H1 (cell line): ENCODE results near the gene TMPRSS9. TPM values are rescaled to one million over a fixed set of nuclear protein-coding genes. Genes with fewer than 3 reads are reported as not detected.

ENCODE experiments used
- CTCF ChIA-PET: fragments of 300-600 bp; sonication (Branson Sonifier 250); formaldehyde crosslinking; loops from one replicate; lab custom pipeline; 2021; ENCODE audit not compliant: partially characterized antibody; lab: Charles Lee
- POLR2A ChIA-PET: fragments of 300-600 bp; sonication (Branson Sonifier 250); formaldehyde crosslinking; loops from one replicate; lab custom pipeline; 2021; ENCODE audit warnings: inconsistent platforms; ENCODE audit not compliant: partially characterized antibody; lab: Charles Lee
- DNase-seq, 2 experiments: peaks; one replicate each; pipeline versions ENCODE4 v3.0.0 to v3.0.0-alpha.2; 2010 to 2022; ENCODE audit warnings: low spot score in 2 of 2, low read depth in 1 of 2, mixed read lengths in 1 of 2
- FAIRE-seq: peaks from 2 replicates; lab custom pipeline; 2011; peaks lifted over from hg19 to GRCh38; lab: Jason Lieb, UNC
- H2AFZ ChIP-seq: 2 replicates; pipeline ENCODE4 v1.8.1; 2012; ENCODE audit warnings: low read length, inconsistent platforms
- H2AK5ac ChIP-seq: 2 replicates; pipeline ENCODE4 v1.6.1; 2013; ENCODE audit warnings: low read depth, low read length
- H2BK120ac ChIP-seq: replicated peaks from 2 replicates; pipeline ENCODE3; 2013; ENCODE audit warnings: low read depth, low read length, inconsistent platforms
- H2BK12ac ChIP-seq: 2 replicates; pipeline ENCODE4 v1.6.1; 2013; ENCODE audit warnings: low read depth, low read length
- H2BK15ac ChIP-seq: 2 replicates; pipeline ENCODE4 v1.6.1; 2013; ENCODE audit warnings: low read length
- H2BK20ac ChIP-seq: 2 replicates; pipeline ENCODE4 v1.6.1; 2013; ENCODE audit warnings: low read length
- H2BK5ac ChIP-seq: 2 replicates; pipeline ENCODE4 v1.6.1; 2013; ENCODE audit warnings: low read depth, low read length
- H3K14ac ChIP-seq: 2 replicates; pipeline ENCODE4 v1.6.1; 2013; ENCODE audit warnings: inconsistent platforms; ENCODE audit not compliant: insufficient read length
- H3K18ac ChIP-seq: 2 replicates; pipeline ENCODE4 v1.6.1; 2013; ENCODE audit warnings: low read length; ENCODE audit errors: extremely low read depth
- H3K23ac ChIP-seq: 2 replicates; pipeline ENCODE4 v1.6.1; 2013; ENCODE audit warnings: inconsistent platforms; ENCODE audit not compliant: insufficient read length
- H3K23me2 ChIP-seq: 2 replicates; pipeline ENCODE4 v1.6.1; 2013; ENCODE audit warnings: low read depth, low read length
- H3K27ac ChIP-seq: 2 replicates; pipeline ENCODE4 v1.6.1; 2011; ENCODE audit warnings: low read depth, low read length, inconsistent platforms
- H3K27me3 ChIP-seq, 4 experiments: replicated peaks in 1 of 4; 1 replicate in 1 of 4; 2 replicates in 3 of 4; pipeline versions ENCODE4 v1.6.1 to v1.8.1; 2011 to 2013; ENCODE audit warnings: low read length in 3 of 4, mild to moderate bottlenecking in 3 of 4, inconsistent platforms in 2 of 4, mixed read lengths in 2 of 4, moderate library complexity in 1 of 4; ENCODE audit not compliant: control insufficient read depth in 3 of 4, insufficient read depth in 3 of 4; ENCODE audit errors: extremely low read depth in 1 of 4
- H3K36me3 ChIP-seq, 4 experiments: 2 replicates each; pipeline versions ENCODE4 v1.6.1 to v1.8.1; 2011 to 2013; ENCODE audit warnings: mild to moderate bottlenecking in 4 of 4, low read length in 3 of 4, moderate library complexity in 2 of 4, control low read depth in 1 of 4, inconsistent platforms in 1 of 4; ENCODE audit not compliant: insufficient read depth in 4 of 4, control insufficient read depth in 2 of 4
- H3K4ac ChIP-seq: replicated peaks from 2 replicates; pipeline ENCODE3; 2013; ENCODE audit warnings: low read length, low read depth, mixed read lengths, inconsistent platforms; ENCODE audit not compliant: insufficient read length
- H3K4me1 ChIP-seq, 4 experiments: replicated peaks in 1 of 4; 1 replicate in 1 of 4; 2 replicates in 3 of 4; pipeline versions ENCODE4 v1.6.1 to v1.8.1; 2011 to 2013; ENCODE audit warnings: low read length in 3 of 4, inconsistent platforms in 2 of 4, mixed read lengths in 1 of 4; ENCODE audit not compliant: insufficient read depth in 4 of 4, control insufficient read depth in 3 of 4
- H3K4me2 ChIP-seq, 2 experiments: 2 replicates each; pipeline versions ENCODE4 v1.6.1 to v1.8.1; 2011 to 2013; ENCODE audit warnings: low read depth in 2 of 2, low read length in 2 of 2, control low read depth in 1 of 2, inconsistent platforms in 1 of 2, mild to moderate bottlenecking in 1 of 2; ENCODE audit not compliant: insufficient read depth in 1 of 2
- H3K4me3 ChIP-seq, 4 experiments: fragments of 200-600, 300-600 bp in 1 of 4; sonication (generic), shearing (Covaris generic), sonication (Bioruptor Twin) in 1 of 4; 2 replicates each; pipeline versions ENCODE4 v1.5.1 to v1.8.1; 2011 to 2016; ENCODE audit warnings: low read length in 4 of 4, low read depth in 3 of 4, control low read depth in 2 of 4, inconsistent platforms in 2 of 4, mild to moderate bottlenecking in 2 of 4, mixed read lengths in 1 of 4, moderate library complexity in 1 of 4; ENCODE audit not compliant: insufficient read depth in 2 of 4; ENCODE audit errors: extremely low read depth in 1 of 4
- H3K56ac ChIP-seq: replicated peaks from 2 replicates; pipeline ENCODE3; 2013; ENCODE audit warnings: low read depth, mild to moderate bottlenecking, mixed read lengths, low read length, inconsistent platforms; ENCODE audit not compliant: insufficient read length
- H3K79me1 ChIP-seq: 2 replicates; pipeline ENCODE4 v1.6.1; 2013; ENCODE audit warnings: low read depth, low read length, control low read depth
- H3K79me2 ChIP-seq, 2 experiments: 2 replicates each; pipeline versions ENCODE4 v1.6.1 to v1.8.1; 2012 to 2013; ENCODE audit warnings: low read length in 2 of 2, mild to moderate bottlenecking in 2 of 2, inconsistent platforms in 1 of 2; ENCODE audit not compliant: insufficient read depth in 2 of 2, control insufficient read depth in 1 of 2
- H3K9ac ChIP-seq, 4 experiments: replicated peaks in 1 of 4; 1 replicate in 1 of 4; 2 replicates in 3 of 4; pipeline versions ENCODE4 v1.6.1 to v1.8.1; 2011 to 2013; ENCODE audit warnings: low read depth in 3 of 4, low read length in 3 of 4, control low read depth in 2 of 4, mild to moderate bottlenecking in 2 of 4, moderate library complexity in 2 of 4, inconsistent platforms in 1 of 4; ENCODE audit errors: extremely low read depth in 1 of 4
- H3K9me3 ChIP-seq, 2 experiments: 2 replicates each; pipeline versions ENCODE4 v1.6.1 to v1.8.1; 2012 to 2013; ENCODE audit warnings: mild to moderate bottlenecking in 2 of 2, moderate library complexity in 2 of 2, control low read depth in 1 of 2, inconsistent platforms in 1 of 2, low read depth in 1 of 2, low read length in 1 of 2, mixed read lengths in 1 of 2; ENCODE audit not compliant: insufficient read depth in 2 of 2
- H4K20me1 ChIP-seq, 2 experiments: replicated peaks in 1 of 2; 2 replicates each; pipeline versions ENCODE3 to v1.8.1; 2011 to 2013; ENCODE audit warnings: inconsistent platforms in 2 of 2, low read length in 2 of 2, mild to moderate bottlenecking in 1 of 2; ENCODE audit not compliant: insufficient read depth in 2 of 2, control insufficient read depth in 1 of 2
- H4K5ac ChIP-seq: 2 replicates; pipeline ENCODE4 v1.6.1; 2013; ENCODE audit warnings: low read length, low read depth, mixed read lengths, inconsistent platforms; ENCODE audit not compliant: insufficient read length
- H4K8ac ChIP-seq: 2 replicates; pipeline ENCODE4 v1.8.0; 2013; ENCODE audit warnings: mild to moderate bottlenecking, moderate library complexity, low read length, inconsistent platforms; ENCODE audit not compliant: insufficient read depth; ENCODE audit errors: extremely low read depth
- H4K91ac ChIP-seq: replicated peaks from 2 replicates; pipeline ENCODE3; 2013; ENCODE audit warnings: low read length, mixed read lengths, inconsistent platforms; ENCODE audit not compliant: insufficient read length
- BACH1 ChIP-seq: IDR thresholded peaks from 2 replicates; pipeline ENCODE4 v1.6.1; 2012; ENCODE audit warnings: low read length, improper control_type of control experiment
- EP300 ChIP-seq, 2 experiments: IDR thresholded peaks; 1 replicate in 1 of 2; 2 replicates in 1 of 2; pipeline ENCODE4 v1.6.1; 2011 to 2012; ENCODE audit warnings: low read depth in 2 of 2, low read length in 2 of 2, mild to moderate bottlenecking in 2 of 2, borderline replicate concordance in 1 of 2, inconsistent platforms in 1 of 2, moderate library complexity in 1 of 2
- HDAC6 ChIP-seq: IDR thresholded peaks from one replicate; pipeline ENCODE4 v1.7.1; 2012; ENCODE audit warnings: low read depth, mild to moderate bottlenecking, inconsistent platforms, low read length, moderate library complexity
- KDM4A ChIP-seq: IDR thresholded peaks from one replicate; pipeline ENCODE4 v1.7.1; 2012; ENCODE audit warnings: low read depth, mild to moderate bottlenecking, moderate library complexity, low read length, inconsistent platforms; ENCODE audit not compliant: severe bottlenecking
- POU5F1 ChIP-seq: IDR thresholded peaks from 2 replicates; pipeline ENCODE4 v1.6.1; 2011; ENCODE audit warnings: low read depth, mild to moderate bottlenecking, low read length, moderate library complexity
- RFX5 ChIP-seq: IDR thresholded peaks from 2 replicates; pipeline ENCODE4 v1.6.1; 2011; ENCODE audit warnings: low read depth, low read length, improper control_type of control experiment, borderline replicate concordance
- RXRA ChIP-seq: IDR thresholded peaks from 2 replicates; pipeline ENCODE4 v1.6.1; 2011; ENCODE audit warnings: low read depth, mild to moderate bottlenecking, low read length, moderate library complexity; ENCODE audit not compliant: insufficient read depth
- SP4 ChIP-seq: IDR thresholded peaks from 2 replicates; pipeline ENCODE4 v1.6.1; 2012; ENCODE audit warnings: low read length, inconsistent platforms
- TAF1 ChIP-seq: IDR thresholded peaks from 2 replicates; pipeline ENCODE4 v1.6.1; 2011; ENCODE audit warnings: mild to moderate bottlenecking, low read depth, low read length
- TAF7 ChIP-seq: optimal IDR thresholded peaks from 2 replicates; pipeline ENCODE3; 2011; ENCODE audit warnings: low read depth, mild to moderate bottlenecking, inconsistent platforms, low read length, moderate library complexity, borderline replicate concordance
- TEAD4 ChIP-seq: IDR thresholded peaks from 2 replicates; pipeline ENCODE4 v1.6.1; 2012; ENCODE audit warnings: low read depth, low read length, inconsistent platforms, mixed read lengths
- ZNF274 ChIP-seq: IDR thresholded peaks from 2 replicates; pipeline ENCODE4 v1.7.0; 2012; ENCODE audit warnings: low read length, borderline replicate concordance; ENCODE audit errors: extremely low read depth
- WGBS, 2 experiments: shearing (Covaris generic) in 1 of 2; methylation state at CpG; one replicate each; pipeline versions ENCODE4 v1.1.6 to v1.1.7; 2013 to 2015; ENCODE audit warnings: low lambda C conversion rate in 2 of 2, mixed read lengths in 2 of 2, inconsistent platforms in 1 of 2, low coverage in 1 of 2, missing lambda C conversion rate in 1 of 2; ENCODE audit not compliant: insufficient replicate concordance in 2 of 2, insufficient coverage in 1 of 2, insufficient read length in 1 of 2; ENCODE audit errors: extremely low coverage in 1 of 2, missing lambda C conversion rate in 1 of 2; 5-methylcytosine and 5-hydroxymethylcytosine counted together
- polyA plus RNA-seq, 7 experiments: library from polyadenylated mRNA; depleted of rRNA in 3 of 7; stranded (reverse) in 5 of 7; unstranded in 2 of 7; fragments of >200 nt in 5 of 7; fragments of 200-250 nt in 2 of 7; gene quantifications; 1 replicate in 5 of 7; 2 replicates in 1 of 7; 4 replicates in 1 of 7; pipeline versions ENCODE4 v1.2.1 to v1.2.3, GENCODE V29; 2011 to 2013; ENCODE audit warnings: missing spikeins in 2 of 7, mixed read lengths in 2 of 7
- total RNA-seq: library from RNA; stranded (reverse); fragmentation: NEBNext Ultra II Directional; extraction: Animal tissue kit (Norgen Biotek cat#: 25700); gene quantifications from 2 replicates; pipeline ENCODE4 v1.2.1, GENCODE V29; 2021

TMPRSS9 gene
- total and polyA plus RNA-seq, 2 of the 8 experiments (the other 6 are each of a cell fraction or from before 2014, with no cell fraction given), result 0.15 to 0.19 TPM

DNA sequence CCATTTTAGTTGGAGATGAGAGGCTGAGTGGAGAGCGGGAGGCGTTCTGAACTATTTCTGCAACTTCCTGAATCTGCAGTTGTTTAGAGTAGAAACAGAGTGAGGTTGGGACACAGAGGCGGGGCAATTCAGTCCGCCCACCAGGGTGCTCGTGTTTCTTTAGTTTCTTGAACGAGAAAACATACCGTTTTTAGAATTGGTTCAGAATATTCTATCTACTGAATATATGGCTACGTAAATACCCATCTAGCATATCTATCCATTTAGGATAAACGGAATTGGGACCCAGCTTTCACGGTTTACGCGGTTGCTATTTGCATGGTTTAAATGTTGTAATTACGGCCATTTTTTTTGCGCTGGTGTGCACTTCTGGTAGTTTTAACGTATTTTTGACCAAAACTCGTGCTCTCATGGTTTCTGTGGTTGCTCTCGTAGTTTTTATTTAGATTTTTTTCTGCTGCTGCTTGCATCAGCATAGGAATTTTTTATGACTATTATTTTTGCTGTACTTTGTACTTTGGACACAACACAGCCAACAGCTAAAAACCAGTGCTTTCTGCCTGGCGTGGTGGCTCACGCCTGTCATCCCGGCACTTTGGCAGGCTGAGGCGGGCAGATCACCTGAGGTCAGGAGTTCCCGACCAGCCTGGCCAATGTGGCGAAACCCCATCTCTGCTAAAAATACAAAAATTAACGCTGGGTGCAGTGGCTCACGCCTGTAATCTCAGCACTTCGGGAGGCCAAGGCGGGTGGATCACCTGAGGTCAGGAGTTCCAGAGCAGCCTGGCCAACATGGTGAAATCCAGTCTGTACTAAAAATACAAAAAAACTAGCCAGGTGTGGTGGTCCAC is 34.6 kb downstream of the TMPRSS9 start:
- Histone ChIP-seq H3K18ac (no peak overlapping the region), H3K9ac (no peak overlapping the region), H2BK20ac (no peak overlapping the region), H2BK5ac (no peak overlapping the region), H3K36me3 (no peaks in the 10 kb centered on the region), H2AFZ (no peak overlapping the region), H3K56ac (no peak overlapping the region), H3K4me3 (no peak overlapping the region), H3K79me1 (no peaks in the 10 kb centered on the region), H2BK120ac (no peak overlapping the region), H3K4ac (no peak overlapping the region), H3K27ac (no peak overlapping the region), H4K8ac (no peak overlapping the region), H3K4me1 (no peaks in the 10 kb centered on the region), H3K79me2 (no peaks in the 10 kb centered on the region), H3K14ac (no peak overlapping the region), H3K9me3 (no peaks in the 10 kb centered on the region), H2AK5ac (no peak overlapping the region), H4K5ac (no peak overlapping the region), H2BK12ac (no peak overlapping the region), H3K23ac (no peak overlapping the region), H4K20me1 (no peaks in the 10 kb centered on the region), H3K23me2 (no peaks in the 10 kb centered on the region), H2BK15ac (no peak overlapping the region), H4K91ac (no peak overlapping the region), H3K4me2 (no peak overlapping the region), H3K27me3 (no peaks in the 10 kb centered on the region)
- 89% methylated on average over 27 of the region's 27 CpGs; no CpG with 5 or more reads in 1 of the 2 experiments for WGBS, 2 experiments
- CTCF ChIA-PET, result interaction anchor here (0.8 to 3.6 kb wide), 9 partner anchors 13 to 267 kb away, joined by 3 to 29 read pairs (median 4); no protein-coding TSS in a partner anchor
- POLR2A ChIA-PET, result interaction anchor here (0.8 to 1.5 kb wide), 4 partner anchors 21 to 82 kb away, joined by 3 to 6 read pairs (median 4); no protein-coding TSS in a partner anchor
- DNase-seq (no peak), FAIRE-seq (no peak)
- TF ChIP-seq RXRA (no peak), BACH1 (no peak), POU5F1 (no peak), ZNF274 (no peak), TAF7 (no peak), HDAC6 (no peak), RFX5 (no peak), EP300 (IDR thresholded peaks at IDR 0.05; ENCODE audit: borderline replicate concordance in 1 of 2, low read depth in 2 of 2, low read length in 2 of 2) (no peak), KDM4A (no peak), SP4 (no peak), TAF1 (no peak), TEAD4 (no peak)
